Inflammatory macrophage (primary cell): ENCODE results near the gene SLAMF7.
"Not testable (repeated sequence)": the region's sequence is repeated elsewhere in the genome, so short reads cannot be mapped to it uniquely, and the experiment has no call there.

Experiments used
- DNase-seq, 2 donors: peaks; one replicate each; pipeline ENCODE4 v3.0.0-alpha.2; 2020 to 2022

SLAMF7 gene

GRCh38 chr1:160778976-160779375, 39.9 kb downstream of the SLAMF7 start:
- no peak for DNase-seq

GRCh38 chr1:160779626-160780397, 40.8 kb downstream of the SLAMF7 start:
- peak in 1 of 2 donors; percentile 21 for DNase-seq

- DNase-seq, result no peak
Observed at GRCh38 chr1:160780398-160780755, 41.3 kb downstream of the SLAMF7 start.

GRCh38 chr1:160781186-160781766, 42.2 kb downstream of the SLAMF7 start:
- peak in 1 of 2 donors; percentile 39 for DNase-seq

GRCh38 chr1:160781914-160782689, 43.1 kb downstream of the SLAMF7 start:
- peak; percentile 40 to 58 for DNase-seq

GRCh38 chr1:160782988-160783765, 44.1 kb downstream of the SLAMF7 start:
- not testable (repeated sequence) for DNase-seq

- peak in 1 of 2 donors; percentile 19 for DNase-seq
Observed at GRCh38 chr1:160789051-160789701, 50.1 kb downstream of the SLAMF7 start.

- DNase-seq, result peak; percentile 80 to 91
Observed at GRCh38 chr1:160789702-160790611, 50.9 kb downstream of the SLAMF7 start.

- DNase-seq, result no peak
Observed at GRCh38 chr1:160794376-160794775, 55.3 kb downstream of the SLAMF7 start.

- peak; percentile 72 to 76 for DNase-seq
Observed at GRCh38 chr1:160795951-160796383, 56.9 kb downstream of the SLAMF7 start, which contains the start of gene LY9. Gene LY9, plus strand, starts transcription at chr1:160796174. Its CDS starts 14 bp downstream, at chr1:160796188.

GRCh38 chr1:160797271-160797709, 58.2 kb downstream of the SLAMF7 start:
- DNase-seq, result no peak

GRCh38 chr1:160797861-160798273, 58.8 kb downstream of the SLAMF7 start:
- DNase-seq, result no peak

GRCh38 chr1:160798439-160798838, 59.4 kb downstream of the SLAMF7 start:
- DNase-seq, result no peak

GRCh38 chr1:160799641-160800040, 60.6 kb downstream of the SLAMF7 start:
- no peak for DNase-seq

GRCh38 chr1:160800142-160800541, 61.1 kb downstream of the SLAMF7 start:
- DNase-seq, result no peak

GRCh38 chr1:160800645-160801408, 61.8 kb downstream of the SLAMF7 start:
- DNase-seq, result no peak

GRCh38 chr1:160801836-160802580, 63.0 kb downstream of the SLAMF7 start:
- DNase-seq, result no peak
